HG02798 (cell line): Measurements from ENCODE around the gene TTC13.

Source experiments
- ATAC-seq: cut with Tn5 transposase; IDR thresholded peaks from one replicate; pipeline ENCODE4 v1.9.1; 2021; ENCODE audit warnings: mild to moderate bottlenecking; ENCODE audit not compliant: unreplicated experiment, poor library complexity

TTC13 gene

GRCh38 chr1:230878591-230878990 lies 100.1 kb downstream of the TTC13 start:
- no peak for ATAC-seq

GRCh38 chr1:230877924-230878590 lies 100.6 kb downstream of the TTC13 start:
- no peak for ATAC-seq

GRCh38 chr1:230877146-230877923 lies 101.3 kb downstream of the TTC13 start:
- ATAC-seq, result no peak

- ATAC-seq, result no peak
These were observed 102.0 kb downstream of the TTC13 start for GRCh38 chr1:230876660-230877059.

GRCh38 chr1:230875370-230875769 lies 103.3 kb downstream of the TTC13 start:
- ATAC-seq, result no peak

- no peak for ATAC-seq
These were observed 107.7 kb downstream of the TTC13 start for GRCh38 chr1:230870916-230871315.

- ATAC-seq, result no peak
These were observed 109.2 kb downstream of the TTC13 start for GRCh38 chr1:230869500-230869899.

GRCh38 chr1:230868736-230869385 lies 109.8 kb downstream of the TTC13 start:
- peak; percentile 52 for ATAC-seq

- ATAC-seq, result peak; percentile 86
These were observed 110.5 kb downstream of the TTC13 start, which contains the start of gene C1orf198 for GRCh38 chr1:230867903-230868735. TSS of gene C1orf198 (minus strand) at chr1:230868521. CDS start at chr1:230868512, 9 bp downstream.

GRCh38 chr1:230867101-230867902 lies 111.4 kb downstream of the TTC13 start:
- ATAC-seq, result no peak

GRCh38 chr1:230866171-230867070 lies 112.2 kb downstream of the TTC13 start:
- no peak for ATAC-seq

- ATAC-seq, result no peak
These were observed 113.4 kb downstream of the TTC13 start for GRCh38 chr1:230865062-230865817.

- ATAC-seq, result no peak
These were observed 114.2 kb downstream of the TTC13 start for GRCh38 chr1:230864441-230864840.

GRCh38 chr1:230863449-230863848 lies 115.2 kb downstream of the TTC13 start:
- no peak for ATAC-seq

- ATAC-seq, result no peak
These were observed 116.6 kb downstream of the TTC13 start for GRCh38 chr1:230861970-230862595.

- ATAC-seq, result no peak
These were observed 117.2 kb downstream of the TTC13 start for GRCh38 chr1:230861489-230861888.

GRCh38 chr1:230860617-230861384 lies 117.9 kb downstream of the TTC13 start:
- no peak for ATAC-seq
